HFFc6 (cell line): Measurements from ENCODE around the gene SIK2. TPM values are rescaled to one million over a fixed set of nuclear protein-coding genes. Genes with fewer than 3 reads are reported as not detected.

Experiments
- DNase-seq: peaks from one replicate; pipeline ENCODE4 v3.0.0-alpha.2; 2018
- H3K27ac Mint-ChIP-seq: 2 replicates; pipeline ENCODE4 v1.8.0; 2020; ENCODE audit warnings: mild to moderate bottlenecking, mixed read lengths
- H3K27me3 Mint-ChIP-seq: 2 replicates; pipeline ENCODE4 v1.8.0; 2021; ENCODE audit warnings: mild to moderate bottlenecking, moderate library complexity, mixed read lengths; ENCODE audit not compliant: insufficient read depth
- H3K36me3 Mint-ChIP-seq: 2 replicates; pipeline ENCODE4 v1.8.0; 2021; ENCODE audit warnings: low read depth, mixed read lengths
- H3K4me1 Mint-ChIP-seq: 2 replicates; pipeline ENCODE4 v1.8.0; 2020; ENCODE audit warnings: low read depth, mixed read lengths
- H3K4me3 Mint-ChIP-seq: 2 replicates; pipeline ENCODE4 v1.8.0; 2020; ENCODE audit warnings: mild to moderate bottlenecking, moderate library complexity, mixed read lengths
- H3K9me3 Mint-ChIP-seq: 2 replicates; pipeline ENCODE4 v1.8.0; 2020; ENCODE audit warnings: mild to moderate bottlenecking, mixed read lengths
- CTCF ChIP-seq: fragments of 200-600 bp; sonication (generic); IDR thresholded peaks from 2 replicates; pipeline ENCODE4 v1.5.0; 2021; ENCODE audit warnings: antibody characterized with exemption, mild to moderate bottlenecking
- long read RNA-seq: library from polyadenylated mRNA; unstranded; transcript quantifications from one replicate; pipeline ENCODE4 v2.0.0, GENCODE V29; 2019
- total RNA-seq, 6 experiments: library from RNA; stranded (reverse); fragmentation: NEBNext Ultra II Directional; extraction: Animal tissue kit (Norgen Biotek cat#: 25700); gene quantifications; 2 replicates in 1 of 6; 3 replicates in 5 of 6; pipeline ENCODE4 v1.2.3, GENCODE V29; 2021

Gene SIK2
- total RNA-seq = 10 to 100 TPM; 15.4 to 25.5 (median 18.0) TPM
- long read RNA-seq, full-length matches to known transcripts = 1 of 4 reads
- long read RNA-seq, partial matches to known transcripts = 1 of 4 reads
- long read RNA-seq, other reads (novel, unspliced or antisense) = 2 of 4 reads

GRCh38 chr11:111601979-111602864 is at the start of gene SIK2:
Gene SIK2, plus strand, starts transcription at chr11:111602449. Its CDS starts 115 bp downstream, at chr11:111602564.
- peak within 1 kb of the TSS; percentile 97 for H3K4me3 Mint-ChIP-seq
- H3K36me3 Mint-ChIP-seq = peaks cover 4% of the 10 kb centered on the region; the same call in 1 of the 2 replicates
- H3K4me1 Mint-ChIP-seq = peaks cover 55% of the 10 kb centered on the region
- H3K9me3 Mint-ChIP-seq = no peaks in the 10 kb centered on the region
- no peaks in the 10 kb centered on the region for H3K27me3 Mint-ChIP-seq
- H3K27ac Mint-ChIP-seq = peak within 1 kb of the TSS; percentile 94
- TF ChIP-seq CTCF = peak; percentile 85
- DNase-seq = peak; percentile 91

DNA sequence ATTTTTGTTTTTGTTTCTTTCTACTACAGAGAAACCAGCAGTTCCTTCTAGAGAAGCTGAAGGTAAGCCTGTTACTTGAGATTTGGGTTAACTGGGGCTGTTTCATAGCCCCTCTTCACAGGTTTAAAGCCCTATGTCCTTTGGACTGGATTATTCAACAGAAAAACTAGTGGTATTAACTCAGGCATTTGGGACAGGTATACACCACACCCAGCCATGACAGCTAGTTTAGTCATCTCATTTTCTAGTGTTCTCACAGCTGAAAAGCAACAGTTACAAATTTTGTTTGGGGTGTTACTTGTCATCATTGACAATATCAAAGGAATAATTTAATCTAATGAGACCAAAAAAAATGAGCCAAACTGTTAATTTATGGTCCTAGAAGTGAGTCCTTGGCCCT is 47.7 kb upstream of the SIK2 start:
- Mint-ChIP-seq H3K4me1 (peaks cover 66% of the 10 kb centered on the region), H3K9me3 (peaks cover 19% of the 10 kb centered on the region), H3K4me3 (no peak overlapping the region; the same call in 1 of the 2 replicates), H3K27me3 (peaks cover 4% of the 10 kb centered on the region), H3K27ac (peak overlapping the region; percentile 98), H3K36me3 (peaks cover 63% of the 10 kb centered on the region)
- no peak for DNase-seq
- TF ChIP-seq CTCF = no peak

DNA sequence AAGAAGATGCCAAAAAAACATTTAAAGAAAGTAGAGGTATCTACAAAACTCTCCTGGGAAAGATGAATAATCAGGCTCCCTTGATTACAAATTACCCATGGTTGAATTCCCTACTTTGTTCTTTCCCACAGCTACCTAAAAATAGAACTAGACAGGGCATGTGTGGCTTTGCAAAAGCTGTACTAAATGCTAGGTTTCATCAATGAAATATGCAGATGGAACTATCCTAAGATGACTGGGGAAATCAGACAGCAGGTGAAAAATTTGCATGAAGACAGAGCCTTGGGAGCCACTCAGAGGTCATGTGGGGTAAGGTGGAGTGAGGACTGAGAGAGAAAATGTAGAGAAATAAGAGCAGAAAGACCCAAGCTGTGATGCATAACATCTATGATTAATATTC is 47.0 kb upstream of the SIK2 start:
- peak; percentile 54 for DNase-seq

GRCh38 chr11:111557425-111558111 is 44.7 kb upstream of the SIK2 start:
- Mint-ChIP-seq H3K36me3 (peaks cover 61% of the 10 kb centered on the region), H3K9me3 (peaks cover 19% of the 10 kb centered on the region), H3K27me3 (peaks cover 4% of the 10 kb centered on the region), H3K27ac (peak overlapping the region; percentile 98), H3K4me1 (peaks cover 87% of the 10 kb centered on the region), H3K4me3 (peak overlapping the region; percentile 73)
- TF ChIP-seq CTCF = no peak; the same call in 1 of the 2 replicates
- peak; percentile 99 for DNase-seq

More for the DNA sequence above, 47.0 kb upstream of the SIK2 start:
- peaks cover 66% of the 10 kb centered on the region for H3K36me3 Mint-ChIP-seq
- no peak for TF ChIP-seq CTCF
- H3K27me3 Mint-ChIP-seq = peaks cover 4% of the 10 kb centered on the region
- H3K4me1 Mint-ChIP-seq = peaks cover 66% of the 10 kb centered on the region
- H3K27ac Mint-ChIP-seq = peak overlapping the region; percentile 98
- peak overlapping the region; percentile 70 for H3K4me3 Mint-ChIP-seq
- H3K9me3 Mint-ChIP-seq = peaks cover 19% of the 10 kb centered on the region

DNA sequence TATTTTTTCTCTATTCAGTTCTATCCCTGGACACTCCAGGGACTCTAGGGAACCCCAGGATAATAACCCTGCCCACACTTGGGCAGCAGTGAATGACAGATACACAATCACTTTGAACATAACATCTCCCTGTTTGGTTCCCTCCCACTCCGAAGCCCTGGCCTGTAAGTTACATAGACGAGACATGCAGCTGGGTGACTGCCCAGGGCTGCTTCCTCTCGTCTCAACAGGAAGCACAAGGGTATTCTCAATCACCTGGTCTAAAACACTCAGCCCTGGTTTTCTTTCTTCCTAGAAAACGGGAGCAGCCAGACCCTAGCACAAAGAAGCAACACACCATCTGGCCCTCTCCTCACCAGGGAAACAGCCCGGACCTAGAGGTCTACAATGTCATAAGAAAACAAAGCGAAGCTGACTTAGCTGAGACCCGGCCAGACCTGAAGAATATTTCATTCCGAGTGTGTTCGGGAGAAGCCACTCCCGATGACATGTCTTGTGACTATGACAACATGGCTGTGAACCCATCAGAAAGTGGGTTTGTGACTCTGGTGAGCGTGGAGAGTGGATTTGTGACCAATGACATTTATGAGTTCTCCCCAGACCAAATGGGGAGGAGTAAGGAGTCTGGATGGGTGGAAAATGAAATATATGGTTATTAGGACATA is 42.3 kb upstream of the SIK2 start:
- peaks cover 89% of the 10 kb centered on the region for H3K4me1 Mint-ChIP-seq
- H3K27me3 Mint-ChIP-seq = peaks cover 4% of the 10 kb centered on the region
- no peak for TF ChIP-seq CTCF
- no peak overlapping the region; the same call in 1 of the 2 replicates for H3K4me3 Mint-ChIP-seq
- peaks cover 56% of the 10 kb centered on the region for H3K36me3 Mint-ChIP-seq
- peak overlapping the region; percentile 95 for H3K27ac Mint-ChIP-seq
- H3K9me3 Mint-ChIP-seq = peaks cover 16% of the 10 kb centered on the region
- no peak for DNase-seq
